M059J (cell line): ENCODE results near the gene ANKRD55. TPM values are rescaled to one million over a fixed set of nuclear protein-coding genes. Genes with fewer than 3 reads are reported as not detected.
A peak's percentile ranks its signal among the peaks of the same experiment; 100 is the strongest.
"Not testable (repeated sequence)": the region's sequence is repeated elsewhere in the genome, so short reads cannot be mapped to it uniquely, and the experiment has no call there.

Experiments
- DNase-seq: peaks from one replicate; pipeline ENCODE4 v3.0.0-alpha.2; 2012; ENCODE audit warnings: low read depth
- total RNA-seq: library from RNA; depleted of rRNA; stranded (reverse); fragments of >200 nt; shearing (Covaris generic); gene quantifications from 2 replicates; pipeline ENCODE4 v1.2.3, GENCODE V29; 2014; rRNA removed

The ANKRD55 gene
- total RNA-seq: 0.17 TPM in 1 of 2 replicates, not detected in the other

GRCh38 chr5:56233230-56233629 is at the start of gene ANKRD55:
Gene ANKRD55 (minus strand): TSS chr5:56233330. CDS start chr5:56232913, 417 bp downstream.
- no peak for DNase-seq

- DNase-seq: peak; percentile 58
Measured at GRCh38 chr5:56282216-56282615, 49.1 kb upstream of the ANKRD55 start.

GRCh38 chr5:56281489-56282165 is 48.5 kb upstream of the ANKRD55 start:
- no peak for DNase-seq

GRCh38 chr5:56279979-56280378 is 46.8 kb upstream of the ANKRD55 start:
- peak; percentile 93 for DNase-seq

- no peak for DNase-seq
Measured at GRCh38 chr5:56279291-56279690, 46.2 kb upstream of the ANKRD55 start.

- DNase-seq: peak; percentile 97
Measured at GRCh38 chr5:56278335-56278753, 45.2 kb upstream of the ANKRD55 start.

GRCh38 chr5:56277573-56277972 is 44.4 kb upstream of the ANKRD55 start:
- no peak for DNase-seq

- no peak for DNase-seq
Measured at GRCh38 chr5:56273376-56273955, 40.3 kb upstream of the ANKRD55 start.

- no peak for DNase-seq
Measured at GRCh38 chr5:56272765-56273164, 39.6 kb upstream of the ANKRD55 start.

- DNase-seq: peak; percentile 87
Measured at GRCh38 chr5:56270568-56271392, 37.6 kb upstream of the ANKRD55 start.

GRCh38 chr5:56270058-56270457 is 36.9 kb upstream of the ANKRD55 start:
- peak; percentile 34 for DNase-seq

- peak; percentile 61 for DNase-seq
Measured at GRCh38 chr5:56269216-56269927, 36.2 kb upstream of the ANKRD55 start.

GRCh38 chr5:56268707-56269106 is 35.6 kb upstream of the ANKRD55 start:
- DNase-seq: not testable (repeated sequence)

- no peak for DNase-seq
Measured at GRCh38 chr5:56267856-56268255, 34.7 kb upstream of the ANKRD55 start.

- DNase-seq: peak; percentile 68
Measured at GRCh38 chr5:56264417-56265025, 31.4 kb upstream of the ANKRD55 start.

- DNase-seq: no peak
Measured at GRCh38 chr5:56262279-56262678, 29.1 kb upstream of the ANKRD55 start.

- peak; percentile 91 for DNase-seq
Measured at GRCh38 chr5:56259002-56259511, 25.9 kb upstream of the ANKRD55 start.

- not testable (repeated sequence) for DNase-seq
Measured at GRCh38 chr5:56257763-56258529, 24.8 kb upstream of the ANKRD55 start.

- DNase-seq: no peak
Measured at GRCh38 chr5:56257010-56257409, 23.9 kb upstream of the ANKRD55 start.

- DNase-seq: no peak
Measured at GRCh38 chr5:56255502-56255901, 22.4 kb upstream of the ANKRD55 start.
